HK-2 (cell line): Measurements from ENCODE around the gene ZDHHC9.

Experiments used
- DNase-seq: peaks from one replicate; pipeline ENCODE4 v3.0.0-alpha.2; 2018; ENCODE audit not compliant: unreplicated experiment

The ZDHHC9 gene

GRCh38 chrX:129786210-129786651 is 57.5 kb downstream of the ZDHHC9 start:
- DNase-seq, result no peak

GRCh38 chrX:129785160-129785947 is 58.3 kb downstream of the ZDHHC9 start:
- no peak for DNase-seq

GRCh38 chrX:129784371-129784770 is 59.3 kb downstream of the ZDHHC9 start:
- no peak for DNase-seq

- DNase-seq, result no peak
Measured at GRCh38 chrX:129783291-129783713, 60.4 kb downstream of the ZDHHC9 start.

- no peak for DNase-seq
Measured at GRCh38 chrX:129782706-129783105, 61.0 kb downstream of the ZDHHC9 start.

GRCh38 chrX:129781680-129782495 is 61.8 kb downstream of the ZDHHC9 start:
- no peak for DNase-seq

- no peak for DNase-seq
Measured at GRCh38 chrX:129781134-129781672, 62.5 kb downstream of the ZDHHC9 start.

- DNase-seq, result no peak
Measured at GRCh38 chrX:129780441-129781105, 63.1 kb downstream of the ZDHHC9 start.

GRCh38 chrX:129779747-129780146 is 63.9 kb downstream of the ZDHHC9 start, which contains the start of gene SASH3:
Gene SASH3 (plus strand): TSS chrX:129779949. CDS start chrX:129780098, 149 bp downstream.
- DNase-seq, result no peak

GRCh38 chrX:129779086-129779672 is 64.5 kb downstream of the ZDHHC9 start:
- DNase-seq, result no peak

- DNase-seq, result no peak
Measured at GRCh38 chrX:129777218-129778030, 66.3 kb downstream of the ZDHHC9 start.

- no peak for DNase-seq
Measured at GRCh38 chrX:129773649-129774458, 69.8 kb downstream of the ZDHHC9 start.

- no peak for DNase-seq
Measured at GRCh38 chrX:129772796-129773431, 70.8 kb downstream of the ZDHHC9 start.

- DNase-seq, result no peak
Measured at GRCh38 chrX:129771266-129771995, 72.3 kb downstream of the ZDHHC9 start.

GRCh38 chrX:129769467-129770154 is 74.1 kb downstream of the ZDHHC9 start:
- DNase-seq, result no peak

GRCh38 chrX:129768586-129769466 is 74.9 kb downstream of the ZDHHC9 start:
- DNase-seq, result no peak

- DNase-seq, result no peak
Measured at GRCh38 chrX:129768186-129768585, 75.5 kb downstream of the ZDHHC9 start.
